HG02884 (cell line): ENCODE measurements around the gene OCA2.
"Not testable (repeated sequence)": the region's sequence is repeated elsewhere in the genome, so short reads cannot be mapped to it uniquely, and the experiment has no call there.

Experiments used
- ATAC-seq: cut with Tn5 transposase; IDR thresholded peaks from one replicate; pipeline ENCODE4 v1.9.1; 2021; ENCODE audit warnings: mild to moderate bottlenecking, moderate library complexity; ENCODE audit not compliant: unreplicated experiment

OCA2 gene

DNA sequence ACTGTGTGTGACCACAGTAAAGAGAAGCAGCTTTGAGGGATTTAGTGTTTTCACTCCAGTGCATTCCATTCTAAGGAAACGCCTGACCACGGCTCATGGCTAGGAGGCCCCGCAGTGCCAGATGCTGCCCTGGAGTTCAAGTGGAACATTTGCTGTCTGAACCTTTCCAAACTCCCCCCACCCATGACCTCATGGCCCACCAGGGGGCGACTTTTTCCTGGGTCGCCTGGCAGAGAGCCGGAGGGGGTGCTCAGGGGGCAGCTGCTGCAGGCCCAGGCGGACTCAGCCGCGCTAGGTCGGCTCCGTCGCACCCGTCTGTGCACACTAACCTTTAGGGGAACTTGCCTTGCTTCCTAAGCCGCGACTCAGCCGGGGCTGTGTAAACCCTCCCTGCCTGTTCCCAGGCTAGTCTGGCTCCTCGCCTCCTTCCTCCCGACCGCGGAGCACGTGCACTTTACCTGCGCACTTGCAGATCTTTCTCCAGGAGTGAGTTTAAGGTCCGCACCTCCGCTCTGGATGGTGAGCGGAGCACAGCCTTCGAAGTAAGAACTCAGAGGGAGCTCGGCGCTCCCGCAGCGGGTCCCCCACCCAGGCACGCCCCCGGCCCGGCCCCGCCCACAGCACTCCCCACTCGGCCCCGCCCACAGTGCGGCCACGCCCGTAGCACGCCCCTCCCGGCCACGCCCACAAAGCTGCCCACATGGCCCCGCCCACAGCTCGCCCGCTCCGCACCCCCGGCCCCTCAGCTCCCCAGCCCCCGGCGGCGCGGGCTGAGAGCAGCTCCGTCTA, at the start of gene OCA2:
OCA2 (minus strand) TSS at position 550 of the 789 bp plus-strand sequence. CDS start 17,441 bp downstream, outside the sequence.
- ATAC-seq: no peak

GRCh38 chr15:28147801-28148200, 48.7 kb upstream of the OCA2 start:
- ATAC-seq: no peak

GRCh38 chr15:28145419-28145818, 46.3 kb upstream of the OCA2 start:
- not testable (repeated sequence) for ATAC-seq

DNA sequence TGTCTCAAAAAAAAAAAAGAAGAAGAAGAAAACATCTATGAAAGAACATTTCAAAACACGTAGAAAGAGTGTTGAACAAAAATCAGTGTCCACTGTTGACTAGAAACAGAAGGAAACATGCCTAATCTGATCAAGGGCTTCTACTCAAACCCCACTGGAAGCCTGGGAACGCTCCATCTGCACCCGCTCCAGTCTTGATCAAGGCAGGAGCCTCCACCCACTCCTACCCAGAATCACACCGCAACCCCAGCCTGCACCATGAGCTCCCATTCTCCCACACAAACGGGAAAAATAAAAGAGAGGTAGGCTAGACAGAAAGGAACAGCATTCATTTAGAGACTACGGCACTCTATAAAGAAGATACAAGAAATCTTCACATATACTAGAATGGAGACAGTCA, 40.9 kb upstream of the OCA2 start:
- no peak for ATAC-seq

DNA sequence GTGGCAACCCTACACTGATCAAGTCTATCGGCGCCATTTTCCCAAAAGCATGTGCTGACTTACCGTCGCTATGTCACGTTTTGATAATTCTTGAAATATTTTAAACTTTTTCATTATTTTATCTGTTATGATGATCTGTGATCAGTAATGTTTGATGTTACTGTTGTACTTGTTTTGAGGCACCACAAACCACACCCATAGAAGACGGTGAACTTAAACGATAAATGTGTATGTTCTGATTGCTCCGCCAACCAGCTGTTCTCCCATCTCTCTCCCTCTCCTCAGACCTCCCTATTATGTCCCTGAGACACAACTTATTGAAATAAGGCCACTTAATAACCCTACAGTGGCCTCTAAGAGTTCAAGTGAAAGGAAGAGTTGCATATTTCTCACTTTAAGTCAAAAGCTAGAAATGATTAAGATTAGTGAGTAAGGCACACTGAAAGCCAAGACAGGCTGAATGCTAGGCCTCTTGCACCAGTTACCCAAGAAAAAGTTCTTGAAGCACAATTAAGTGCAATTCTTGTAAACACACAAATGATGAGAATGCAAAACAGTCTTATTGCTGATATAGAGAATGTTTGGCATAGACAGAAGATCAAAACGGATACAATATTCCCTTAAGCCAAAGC, 38.4 kb upstream of the OCA2 start:
- not testable (repeated sequence) for ATAC-seq

DNA sequence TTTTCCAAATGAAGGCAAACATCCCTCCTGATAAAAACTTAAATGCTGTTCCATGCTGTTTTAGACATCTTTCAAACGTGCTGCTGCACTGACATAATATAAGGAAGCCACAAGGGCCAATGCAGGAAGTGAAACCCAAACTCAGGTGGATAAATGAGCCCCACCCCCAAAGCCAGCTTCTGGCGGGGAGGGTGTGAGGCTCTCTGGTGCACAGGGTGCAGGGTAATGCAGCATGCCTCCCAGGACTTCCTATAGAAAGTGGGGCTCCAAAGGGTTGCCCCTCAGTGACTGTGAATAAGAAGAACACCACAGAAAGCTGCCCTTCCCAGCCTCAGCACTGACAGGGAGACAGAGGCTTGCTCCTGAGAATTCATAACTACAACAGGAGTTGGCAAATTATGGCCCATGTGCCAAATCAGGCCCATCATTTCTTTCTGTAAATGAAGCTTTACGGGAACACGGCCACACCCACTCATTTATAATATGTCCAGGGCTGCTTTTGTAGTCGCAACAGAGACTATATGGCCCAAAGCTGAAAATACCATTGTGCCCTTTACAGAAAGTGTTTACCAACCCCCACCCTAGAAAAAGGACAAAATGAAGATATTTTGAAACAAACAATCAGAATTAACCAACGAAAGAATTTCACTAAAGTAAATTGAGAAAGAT, 37.3 kb upstream of the OCA2 start:
- ATAC-seq: peak; percentile 98

- ATAC-seq: no peak
Observed at GRCh38 chr15:28133281-28133680, 34.2 kb upstream of the OCA2 start.

GRCh38 chr15:28132524-28133275, 33.6 kb upstream of the OCA2 start:
- no peak for ATAC-seq

- no peak for ATAC-seq
Observed at GRCh38 chr15:28131946-28132345, 32.8 kb upstream of the OCA2 start.

GRCh38 chr15:28131400-28131799, 32.3 kb upstream of the OCA2 start:
- ATAC-seq: no peak

DNA sequence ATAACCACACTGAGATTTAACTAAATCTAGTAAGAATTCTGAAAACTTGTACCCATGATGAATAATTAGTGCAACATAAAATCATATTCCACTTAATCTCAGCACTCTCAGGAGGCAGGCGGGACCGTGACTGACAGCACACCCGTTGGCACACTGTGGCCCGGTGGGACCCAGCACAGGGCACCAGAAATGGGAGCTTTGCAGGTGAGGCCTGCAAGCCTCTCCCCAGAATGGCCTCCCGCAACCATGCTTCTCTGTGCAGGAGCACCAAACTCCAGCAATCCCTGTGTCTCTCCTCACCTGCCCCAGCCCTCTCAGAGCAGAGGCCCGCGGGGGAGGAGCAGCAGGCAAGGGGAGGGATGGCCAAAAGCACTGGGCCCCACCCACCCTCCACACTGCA, 31.5 kb upstream of the OCA2 start:
- ATAC-seq: no peak

GRCh38 chr15:28129231-28129848, 30.2 kb upstream of the OCA2 start:
- ATAC-seq: no peak

GRCh38 chr15:28128031-28128430, 28.9 kb upstream of the OCA2 start:
- no peak for ATAC-seq

GRCh38 chr15:28127036-28127435, 27.9 kb upstream of the OCA2 start:
- no peak for ATAC-seq

DNA sequence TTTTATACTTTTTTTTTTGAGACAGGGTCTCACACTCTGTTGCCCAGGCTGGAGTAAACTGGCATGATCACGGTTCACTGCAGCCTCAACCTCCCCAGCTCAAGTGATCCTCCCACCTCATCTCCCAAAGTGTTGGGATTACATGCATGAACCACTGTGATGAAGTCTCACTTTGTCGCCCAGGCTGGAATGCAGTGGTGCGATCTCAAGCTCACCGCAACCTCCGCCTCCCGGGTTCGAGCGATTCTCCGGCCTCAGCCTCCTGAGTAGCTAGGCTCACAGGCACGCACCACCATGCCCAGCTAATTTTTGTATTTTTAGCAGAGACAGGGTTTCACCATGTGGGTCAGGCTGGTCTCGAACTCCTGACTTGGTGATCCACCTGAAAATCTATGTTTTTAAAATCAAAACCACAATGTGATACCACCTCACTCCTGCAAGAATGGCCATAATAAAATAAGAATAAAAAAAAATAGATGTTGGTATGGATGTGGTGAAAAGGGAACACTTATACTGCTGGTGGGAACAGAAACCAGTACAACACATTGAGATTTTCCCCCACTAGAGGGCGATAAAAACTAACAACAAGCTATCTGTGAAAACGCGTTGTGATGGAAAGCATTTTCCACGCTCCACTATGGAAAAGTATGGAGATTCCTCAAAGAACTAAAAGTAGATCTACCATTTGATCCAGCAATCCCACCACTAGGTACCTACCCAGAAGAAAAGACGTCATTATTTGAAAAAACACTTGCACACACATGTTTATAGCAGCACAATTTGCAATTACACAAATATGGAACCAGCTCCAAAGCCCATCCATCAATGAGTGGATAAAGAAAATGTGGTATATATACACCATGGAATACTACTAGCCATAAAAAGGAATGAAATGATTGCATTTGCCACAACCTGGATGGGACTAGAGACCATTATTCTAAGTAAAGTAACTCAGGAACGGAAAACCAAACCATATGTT, 26.8 kb upstream of the OCA2 start:
- no peak for ATAC-seq

GRCh38 chr15:28124841-28125240, 25.7 kb upstream of the OCA2 start:
- ATAC-seq: no peak

- ATAC-seq: peak; percentile 52
Observed at GRCh38 chr15:28123408-28124023, 24.4 kb upstream of the OCA2 start.

DNA sequence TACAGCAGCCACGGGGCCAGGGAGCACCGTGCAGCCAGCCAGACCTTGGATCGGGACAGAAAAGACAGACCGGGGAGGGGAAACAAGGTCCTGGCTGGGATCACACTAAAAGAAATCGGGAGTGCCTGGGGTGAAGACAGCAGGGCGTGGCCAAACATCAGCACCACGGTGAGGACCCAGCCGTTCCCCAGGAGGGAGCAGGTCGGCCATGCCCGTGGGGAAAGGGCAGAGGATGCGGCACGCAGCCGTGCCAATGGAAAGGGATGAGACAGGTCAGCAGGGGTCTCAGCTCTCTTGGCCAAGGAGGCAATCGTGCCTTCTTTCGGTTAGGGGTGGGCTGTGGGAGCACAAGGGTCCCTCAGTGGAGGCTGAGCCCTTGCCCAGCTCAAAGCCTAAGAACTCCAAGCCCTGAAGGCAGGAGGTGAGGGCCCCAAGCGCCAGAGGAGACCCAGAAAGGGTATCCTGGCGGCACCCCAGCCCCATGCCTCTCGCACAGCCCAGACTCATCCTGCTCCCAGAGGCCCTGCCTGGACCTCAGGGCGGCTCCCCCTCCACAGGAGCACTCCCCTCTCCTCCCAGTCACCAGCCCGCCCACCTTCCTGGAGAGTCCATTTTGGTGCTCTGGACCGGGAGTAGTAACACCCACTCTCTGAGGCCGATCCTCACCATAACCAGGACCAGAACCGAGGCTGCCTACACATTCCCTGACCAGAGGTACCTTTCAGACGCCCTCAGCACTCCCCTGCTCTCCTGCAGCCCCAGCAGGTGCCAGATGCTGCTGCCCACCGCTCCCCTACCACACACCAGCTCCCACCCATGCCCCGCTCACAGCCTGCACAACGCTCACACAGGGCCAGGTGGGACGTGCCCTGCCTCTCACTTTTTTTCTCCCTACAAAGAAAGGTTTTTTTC, 23.2 kb upstream of the OCA2 start:
- ATAC-seq: no peak
